Peyer's patch (tissue), 4 donors: ENCODE data around the gene CD63. TPM values are rescaled to one million over a fixed set of nuclear protein-coding genes. Genes with fewer than 3 reads are reported as not detected.
A peak's percentile ranks its signal among the peaks of the same experiment; 100 is the strongest.

Experiments used
- DNase-seq, 3 donors: peaks; one replicate each; pipeline ENCODE4 v3.0.0-alpha.2; 2017 to 2019
- H3K27ac ChIP-seq, 4 donors: fragments of 200-600 bp; sonication (generic); one replicate each; pipeline ENCODE4 v1.5.1; 2016 to 2019
- H3K27me3 ChIP-seq, 2 donors: fragments of 200-600 bp; sonication (generic); one replicate each; pipeline ENCODE4 v1.5.1; 2019
- H3K36me3 ChIP-seq, 3 donors: fragments of 200-600 bp; sonication (generic); one replicate each; pipeline ENCODE4 v1.5.1; 2016 to 2019
- H3K4me1 ChIP-seq, 4 donors: fragments of 200-600 bp; sonication (generic); one replicate each; pipeline ENCODE4 v1.5.1; 2016 to 2019
- H3K4me3 ChIP-seq, 4 donors: fragments of 200-600 bp; sonication (generic); 1 replicate in 3 of 4; 2 replicates in 1 of 4; pipeline ENCODE4 v1.5.1; 2016 to 2019; ENCODE audit warnings: mild to moderate bottlenecking in 1 of 4
- H3K9me3 ChIP-seq, 4 donors: fragments of 200-600 bp; sonication (generic); one replicate each; pipeline ENCODE4 v1.5.1; 2016 to 2019; ENCODE audit warnings: mild to moderate bottlenecking in 1 of 4
- POLR2A ChIP-seq, 2 donors: fragments of 450-650 bp; IDR thresholded peaks; one replicate each; pipeline ENCODE4 v1.5.1; 2017; ENCODE audit warnings: antibody characterized with exemption in 2 of 2, mild to moderate bottlenecking in 2 of 2, moderate library complexity in 2 of 2
- total RNA-seq, 4 donors: library from RNA; depleted of rRNA; stranded (reverse); fragments of >200 nt; gene quantifications; one replicate each; pipeline ENCODE4 v1.1.0, GENCODE V29; 2016
- TF ChIP-seq, protein P1 (sequence below), 6 experiments: fragments of 450-650 bp in 4 of 6; fragments of 200-600 bp in 2 of 6; sonication (generic) in 1 of 6; IDR thresholded peaks; one replicate each; pipeline ENCODE4 v1.5.1; 2017 to 2019; ENCODE audit warnings: antibody characterized with exemption in 6 of 6, mild to moderate bottlenecking in 3 of 6, moderate library complexity in 1 of 6

Gene CD63
- total RNA-seq, 4 donors from 2014 or later, result 139 to 433 (median 351) TPM

- H3K9me3 ChIP-seq, result no peaks in the 10 kb centered on the region
- no peaks in the 10 kb centered on the region for H3K36me3 ChIP-seq
- H3K27me3 ChIP-seq, result no peaks in the 10 kb centered on the region
- TF ChIP-seq POLR2A (IDR thresholded peaks at IDR 0.05), result no peak
- TF ChIP-seq, protein P1, sequence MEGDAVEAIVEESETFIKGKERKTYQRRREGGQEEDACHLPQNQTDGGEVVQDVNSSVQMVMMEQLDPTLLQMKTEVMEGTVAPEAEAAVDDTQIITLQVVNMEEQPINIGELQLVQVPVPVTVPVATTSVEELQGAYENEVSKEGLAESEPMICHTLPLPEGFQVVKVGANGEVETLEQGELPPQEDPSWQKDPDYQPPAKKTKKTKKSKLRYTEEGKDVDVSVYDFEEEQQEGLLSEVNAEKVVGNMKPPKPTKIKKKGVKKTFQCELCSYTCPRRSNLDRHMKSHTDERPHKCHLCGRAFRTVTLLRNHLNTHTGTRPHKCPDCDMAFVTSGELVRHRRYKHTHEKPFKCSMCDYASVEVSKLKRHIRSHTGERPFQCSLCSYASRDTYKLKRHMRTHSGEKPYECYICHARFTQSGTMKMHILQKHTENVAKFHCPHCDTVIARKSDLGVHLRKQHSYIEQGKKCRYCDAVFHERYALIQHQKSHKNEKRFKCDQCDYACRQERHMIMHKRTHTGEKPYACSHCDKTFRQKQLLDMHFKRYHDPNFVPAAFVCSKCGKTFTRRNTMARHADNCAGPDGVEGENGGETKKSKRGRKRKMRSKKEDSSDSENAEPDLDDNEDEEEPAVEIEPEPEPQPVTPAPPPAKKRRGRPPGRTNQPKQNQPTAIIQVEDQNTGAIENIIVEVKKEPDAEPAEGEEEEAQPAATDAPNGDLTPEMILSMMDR (IDR thresholded peaks at IDR 0.05), result peak in 4 of 6 experiments; percentile 39 to 51 (median 46)
- H3K27ac ChIP-seq, result peak overlapping the region in 1 of 4 donors; percentile 63
- H3K4me3 ChIP-seq, result peak overlapping the region in 2 of 4 donors; percentile 55 to 69
- DNase-seq, result no peak
- H3K4me1 ChIP-seq, result peaks cover 0 to 20% (median 6%) of the 10 kb centered on the region in 4 donors
Measured at GRCh38 chr12:55705782-55706402, 22.9 kb downstream of the CD63 start.

GRCh38 chr12:55704824-55705718, 23.7 kb downstream of the CD63 start:
- Histone ChIP-seq H3K4me3 (peak overlapping the region in 1 of 4 donors; percentile 55), H3K27me3 (no peaks in the 10 kb centered on the region), H3K4me1 (peaks cover 0 to 20% (median 6%) of the 10 kb centered on the region in 4 donors), H3K27ac (peak overlapping the region in 2 of 4 donors; percentile 4 to 63), H3K9me3 (no peaks in the 10 kb centered on the region), H3K36me3 (no peaks in the 10 kb centered on the region)
- no peak for TF ChIP-seq POLR2A (IDR thresholded peaks at IDR 0.05)
- TF ChIP-seq, protein P1 (IDR thresholded peaks at IDR 0.05), result no peak
- no peak for DNase-seq

DNA sequence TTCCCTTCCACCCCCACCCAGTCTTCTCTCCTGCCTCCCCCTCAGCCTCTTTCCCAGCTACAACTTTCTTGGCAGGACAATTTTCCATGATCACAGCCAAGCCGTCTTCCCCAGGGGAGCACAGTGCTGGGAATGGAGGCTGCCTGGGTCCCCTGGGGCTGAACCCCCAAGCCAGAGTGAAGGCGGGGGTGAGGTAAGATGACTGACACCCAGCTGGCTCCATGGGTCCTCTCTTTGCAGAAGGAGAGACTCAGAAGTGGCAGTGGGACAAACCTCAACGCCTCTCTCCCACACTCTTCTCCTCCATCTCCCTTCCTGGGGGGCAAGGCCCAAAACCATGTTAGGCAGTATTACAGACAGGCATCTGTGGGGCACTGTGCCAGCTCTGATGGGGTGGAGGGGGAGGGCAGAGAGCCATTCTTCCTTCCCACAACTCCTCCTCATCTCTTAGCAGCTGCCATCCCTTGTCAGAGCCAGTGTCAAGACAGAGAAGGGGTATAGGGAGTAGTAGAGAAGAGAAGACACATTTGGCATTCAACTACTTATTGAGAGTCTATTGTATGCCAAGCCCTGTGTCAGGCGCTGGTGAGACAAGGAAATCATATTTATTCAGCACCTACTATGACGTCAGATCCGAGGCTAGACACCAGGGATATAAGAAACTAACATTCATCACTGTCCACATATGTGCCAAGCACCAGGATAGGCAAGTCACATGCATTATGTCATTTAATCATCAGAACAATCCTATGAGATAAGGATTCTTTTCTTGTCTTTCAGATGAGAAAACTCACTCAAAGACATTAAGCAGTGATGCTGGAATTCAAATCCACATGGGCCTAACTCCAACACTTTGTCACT, 24.7 kb downstream of the CD63 start:
- H3K4me1 ChIP-seq, result peaks cover 0 to 17% (median 6%) of the 10 kb centered on the region in 4 donors

DNA sequence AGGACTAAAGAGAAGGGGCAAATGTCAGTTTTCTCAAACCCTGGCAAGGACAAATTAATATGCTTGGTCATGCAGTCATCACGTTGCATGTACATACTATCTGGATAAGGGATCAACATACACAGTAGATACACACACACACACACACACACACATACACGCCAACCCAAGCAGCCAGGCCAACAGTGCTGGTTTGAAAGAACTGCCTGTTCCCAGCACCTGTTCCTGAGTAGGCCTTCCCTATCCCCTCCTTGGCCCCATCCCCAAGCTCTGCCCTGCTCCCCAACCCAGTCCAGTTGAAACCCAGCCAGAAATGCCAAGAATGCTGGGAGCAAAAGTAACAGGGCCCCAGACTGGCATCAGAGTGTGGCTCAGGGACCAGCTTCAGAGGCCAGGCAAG, 25.5 kb downstream of the CD63 start:
- H3K4me1 ChIP-seq, result peaks cover 0 to 12% (median 6%) of the 10 kb centered on the region in 4 donors
- no peaks in the 10 kb centered on the region for H3K9me3 ChIP-seq
- no peaks in the 10 kb centered on the region for H3K36me3 ChIP-seq
- TF ChIP-seq, protein P1 (IDR thresholded peaks at IDR 0.05), result no peak
- no peak for TF ChIP-seq POLR2A (IDR thresholded peaks at IDR 0.05)
- H3K4me3 ChIP-seq, result no peak overlapping the region
- H3K27ac ChIP-seq, result peak overlapping the region in 1 of 4 donors; percentile 63
- no peak for DNase-seq
- no peaks in the 10 kb centered on the region for H3K27me3 ChIP-seq

More for the DNA sequence above, 24.7 kb downstream of the CD63 start:
- Histone ChIP-seq H3K27ac (peak overlapping the region in 2 of 4 donors; percentile 4 to 63), H3K9me3 (no peaks in the 10 kb centered on the region), H3K4me3 (no peak overlapping the region), H3K27me3 (no peaks in the 10 kb centered on the region), H3K36me3 (no peaks in the 10 kb centered on the region)
- TF ChIP-seq, protein P1 (IDR thresholded peaks at IDR 0.05), result no peak
- no peak for TF ChIP-seq POLR2A (IDR thresholded peaks at IDR 0.05)
- no peak for DNase-seq

- H3K27me3 ChIP-seq, result no peaks in the 10 kb centered on the region
- H3K9me3 ChIP-seq, result no peaks in the 10 kb centered on the region
- TF ChIP-seq POLR2A (IDR thresholded peaks at IDR 0.05), result no peak
- TF ChIP-seq, protein P1 (IDR thresholded peaks at IDR 0.05), result no peak
- H3K4me1 ChIP-seq, result peaks cover 0 to 8% (median 6%) of the 10 kb centered on the region in 4 donors
- DNase-seq, result no peak
- H3K36me3 ChIP-seq, result no peaks in the 10 kb centered on the region
- H3K4me3 ChIP-seq, result no peak overlapping the region
- peak overlapping the region in 1 of 4 donors; percentile 56 for H3K27ac ChIP-seq
Measured at GRCh38 chr12:55702861-55703260, 25.9 kb downstream of the CD63 start.
